Spleen (tissue), 11 donors: Measurements from ENCODE around the gene C3orf18. TPM values are rescaled to one million over a fixed set of nuclear protein-coding genes. Genes with fewer than 3 reads are reported as not detected.

Source experiments
- DNase-seq: peaks from one replicate; pipeline ENCODE4 v3.0.0-alpha.2; 2020
- H3K27ac ChIP-seq, 8 donors: fragments of 200-600 bp; sonication (generic) in 7 of 8; 1 replicate in 4 of 8; 2 replicates in 4 of 8; pipeline versions ENCODE4 v1.5.0 to v1.8.0; 2016 to 2021; ENCODE audit warnings: inconsistent platforms in 4 of 8, mild to moderate bottlenecking in 4 of 8, moderate library complexity in 1 of 8
- H3K27me3 ChIP-seq, 7 donors: fragments of 200-600 bp; sonication (generic) in 6 of 7; replicated peaks in 1 of 7; 1 replicate in 4 of 7; 2 replicates in 3 of 7; pipeline versions ENCODE4 v1.5.0 to v1.8.0; 2016 to 2021; ENCODE audit warnings: inconsistent platforms in 3 of 7, mild to moderate bottlenecking in 1 of 7
- H3K36me3 ChIP-seq, 6 donors: fragments of 200-600 bp; sonication (generic) in 5 of 6; 1 replicate in 4 of 6; 2 replicates in 2 of 6; pipeline versions ENCODE4 v1.5.0 to v1.8.0; 2016 to 2021; ENCODE audit warnings: inconsistent platforms in 2 of 6
- H3K4me1 ChIP-seq, 6 donors: fragments of 200-600 bp; sonication (generic) in 5 of 6; 1 replicate in 3 of 6; 2 replicates in 3 of 6; pipeline versions ENCODE4 v1.5.0 to v1.8.0; 2016 to 2021; ENCODE audit warnings: inconsistent platforms in 3 of 6
- H3K4me3 ChIP-seq, 8 donors: fragments of 200-600 bp; sonication (generic) in 7 of 8; 1 replicate in 4 of 8; 2 replicates in 4 of 8; pipeline versions ENCODE4 v1.5.0 to v1.8.0; 2016 to 2021; ENCODE audit warnings: inconsistent platforms in 4 of 8, mild to moderate bottlenecking in 4 of 8, moderate library complexity in 2 of 8
- H3K9me3 ChIP-seq, 8 donors: fragments of 200-600 bp; sonication (generic) in 7 of 8; 1 replicate in 4 of 8; 2 replicates in 4 of 8; pipeline versions ENCODE4 v1.5.0 to v1.8.0; 2016 to 2021; ENCODE audit warnings: inconsistent platforms in 4 of 8
- CTCF ChIP-seq, 11 experiments: fragments of 200-600 bp in 7 of 11; fragments of 450-650 bp in 4 of 11; sonication (generic) in 4 of 11; IDR thresholded peaks in 8 of 11; conservative IDR thresholded peaks in 3 of 11; 1 replicate in 7 of 11; 2 replicates in 4 of 11; pipeline versions ENCODE4 v1.4.0 to v1.8.0; 2016 to 2021; ENCODE audit warnings: antibody characterized with exemption in 11 of 11, inconsistent platforms in 4 of 11, mild to moderate bottlenecking in 1 of 11
- POLR2A ChIP-seq, 3 donors: fragments of 450-650 bp; IDR thresholded peaks; one replicate each; pipeline ENCODE4 v1.5.1; 2017; ENCODE audit warnings: antibody characterized with exemption in 3 of 3, mild to moderate bottlenecking in 1 of 3
- POLR2AphosphoS5 ChIP-seq, 3 donors: sonication (generic); formaldehyde crosslinking; IDR thresholded peaks; one replicate each; pipeline ENCODE4 v1.5.1; 2017; ENCODE audit warnings: antibody characterized with exemption in 3 of 3
- WGBS, 5 donors: extraction: QIAGEN DNeasy Blood & Tissue Kit in 3 of 5; methylation state at CpG; one replicate each; pipeline versions ENCODE4 v1.1.5 to v1.1.7; 2013 to 2018; 5-methylcytosine and 5-hydroxymethylcytosine counted together
- intact Hi-C: fragments of 100-400 bp; cut with DNase I; formaldehyde crosslinking; loops from one replicate; pipeline ENCODE4 v1.15.0; 2023; ENCODE audit warnings: low total_unique reads
- polyA plus RNA-seq, 3 donors: library from polyadenylated mRNA; stranded (reverse); fragments of 200-250 nt; gene quantifications; one replicate each; pipeline ENCODE4 v1.2.1, GENCODE V29; 2013
- total RNA-seq, 7 donors: library from RNA; depleted of rRNA in 3 of 7; stranded (reverse); fragments of >200 nt in 3 of 7; fragmentation: NEBNext Ultra II Directional in 4 of 7; extraction: Animal tissue kit (Norgen Biotek cat#: 25700) in 4 of 7; gene quantifications; one replicate each; pipeline versions ENCODE4 v1.1.0 to v1.2.1, GENCODE V29; 2016 to 2021
- donor health status: healthy with polysubstance abuse.
- donor health status: DM: no; HTN: no; CAD: no; lungs with moderate emphysema.
- donor health status: DM: no; HTN: no; CAD: no.
- donor health status: Bipolar disorder and iron deficiency.
- donor health status: healthy.
- donor health status: DM: no; HTN: no; CAD: no.
- donor health status: DM: yes; HTN: yes; CAD: no.

C3orf18 gene
- total and polyA plus RNA-seq, 10 donors, result 2.3 to 12.2 (median 5.1) TPM

- peaks cover 0 to 17% (median 0%) of the 10 kb centered on the region in 7 donors for H3K27me3 ChIP-seq
- H3K4me3 ChIP-seq, result no peak overlapping the region
- intact Hi-C loops, result no loop called here
- 72 to 82% (median 79%) methylated on average over 9 of the region's 9 CpGs for WGBS, 5 donors
- TF ChIP-seq POLR2A (IDR thresholded peaks at IDR 0.05), result no peak
- TF ChIP-seq CTCF (IDR thresholded peaks at IDR 0.05 in 8 of 11, conservative IDR thresholded peaks at IDR 0.05 in 3 of 11), result no peak
- TF ChIP-seq POLR2AphosphoS5 (IDR thresholded peaks at IDR 0.05), result no peak
- DNase-seq, result no peak
- no peaks in the 10 kb centered on the region for H3K4me1 ChIP-seq
- H3K27ac ChIP-seq, result no peak overlapping the region
- H3K9me3 ChIP-seq, result no peaks in the 10 kb centered on the region
- H3K36me3 ChIP-seq, result no peaks in the 10 kb centered on the region
Measured at GRCh38 chr3:50525191-50525910, 42.2 kb downstream of the C3orf18 start.

GRCh38 chr3:50524746-50525145 is 42.8 kb downstream of the C3orf18 start:
- no peaks in the 10 kb centered on the region for H3K4me1 ChIP-seq
- H3K27ac ChIP-seq, result no peak overlapping the region
- WGBS, 5 donors, result 80 to 87% (median 86%) methylated on average over 5 of the region's 5 CpGs
- intact Hi-C loops, result no loop called here
- no peaks in the 10 kb centered on the region for H3K36me3 ChIP-seq
- H3K9me3 ChIP-seq, result no peaks in the 10 kb centered on the region
- peaks cover 0 to 11% (median 0%) of the 10 kb centered on the region in 7 donors for H3K27me3 ChIP-seq
- TF ChIP-seq POLR2A (IDR thresholded peaks at IDR 0.05) (no peak), CTCF (IDR thresholded peaks at IDR 0.05 in 8 of 11, conservative IDR thresholded peaks at IDR 0.05 in 3 of 11) (no peak), POLR2AphosphoS5 (IDR thresholded peaks at IDR 0.05) (no peak)
- H3K4me3 ChIP-seq, result no peak overlapping the region
- no peak for DNase-seq

GRCh38 chr3:50523279-50523811 is 44.2 kb downstream of the C3orf18 start:
- 65 to 80% (median 79%) methylated on average over 8 to 9 of the region's 9 CpGs for WGBS, 5 donors
- H3K4me3 ChIP-seq, result no peak overlapping the region
- no peak for DNase-seq

More at GRCh38 chr3:50523279-50523811, 44.2 kb downstream of the C3orf18 start:
- H3K9me3 ChIP-seq, result no peaks in the 10 kb centered on the region
- H3K27ac ChIP-seq, result no peak overlapping the region
- intact Hi-C loops, result no loop called here
- peaks cover 0 to 7% (median 2%) of the 10 kb centered on the region in 6 donors for H3K4me1 ChIP-seq
- TF ChIP-seq POLR2A (IDR thresholded peaks at IDR 0.05), result no peak
- TF ChIP-seq POLR2AphosphoS5 (IDR thresholded peaks at IDR 0.05), result no peak
- TF ChIP-seq CTCF (IDR thresholded peaks at IDR 0.05 in 8 of 11, conservative IDR thresholded peaks at IDR 0.05 in 3 of 11), result no peak
- H3K27me3 ChIP-seq, result peaks cover 0 to 3% (median 0%) of the 10 kb centered on the region in 7 donors
- no peaks in the 10 kb centered on the region for H3K36me3 ChIP-seq
